ENCODE results near the gene FOXP4.

- no peak for TF ChIP-seq CTCF (conservative IDR thresholded peaks at IDR 0.05)
- TF ChIP-seq EZH2 (IDR thresholded peaks at IDR 0.05; ENCODE audit: low read depth) = no peak
These were observed 98.2 kb downstream of the FOXP4 start for GRCh38 chr6:41644297-41644879.
